ENCODE results near the gene PROM1. TPM values are rescaled to one million over a fixed set of nuclear protein-coding genes. Genes with fewer than 3 reads are reported as not detected.

The PROM1 gene
- total RNA-seq, 1 experiment from 2014 or later: 196 TPM

- CTCF ChIA-PET: interaction anchor here (0.7 to 1.6 kb wide), 3 partner anchors 28 to 100 kb away, joined by 3 to 7 read pairs (median 6); no protein-coding TSS in a partner anchor
- BruUV-seq (replicated peaks): no TSS peak
- Mint-ChIP-seq H3K4me3 (ENCODE audit: unreplicated experiment) (no peak overlapping the region), H3K27me3 (ENCODE audit: insufficient read depth, unreplicated experiment) (no peaks in the 10 kb centered on the region), H3K36me3 (ENCODE audit: insufficient read depth, unreplicated experiment) (peaks cover 2% of the 10 kb centered on the region), H3K9me3 (ENCODE audit: unreplicated experiment) (peaks cover 6% of the 10 kb centered on the region), H3K4me1 (ENCODE audit: low read depth, unreplicated experiment) (peaks cover 38% of the 10 kb centered on the region), H3K27ac (ENCODE audit: unreplicated experiment) (no peak overlapping the region)
- POLR2A ChIA-PET: interaction anchor here (1.2 kb wide), 1 partner anchor 46 kb away, joined by 4 read pairs; the partner anchor contains the start of gene PROM1
- Histone ChIP-seq H3K9me3 (no peaks in the 10 kb centered on the region), H3K27me3 (replicated peaks; ENCODE audit: control insufficient read depth, insufficient read depth, low read length) (no peaks in the 10 kb centered on the region), H3K36me3 (ENCODE audit: control insufficient read depth, insufficient read depth, low read length) (no peaks in the 10 kb centered on the region), H3K4me3 (ENCODE audit: low read depth, low read length) (no peak overlapping the region), H3K4me1 (peaks cover 27% of the 10 kb centered on the region)
- intact Hi-C loops (cut with micrococcal nuclease; ENCODE audit: unreplicated experiment): loop anchor here (1.0 to 5.0 kb wide), 4 partner anchors 19 to 95 kb away; partner anchors contain the start of gene PROM1
- TF ChIP-seq CTCF (IDR thresholded peaks at IDR 0.05; ENCODE audit: insufficient read depth in 1 of 2, low read depth in 1 of 2, low read length in 1 of 2, severe bottlenecking in 1 of 2, unreplicated experiment in 1 of 2): no peak
- DNase-seq: peak; percentile 77 to 80
Observed at GRCh38 chr4:16129336-16129735, 45.5 kb upstream of the PROM1 start.

GRCh38 chr4:16126714-16127113 lies 42.9 kb upstream of the PROM1 start:
- no peak for TF ChIP-seq CTCF (IDR thresholded peaks at IDR 0.05; ENCODE audit: insufficient read depth in 1 of 2, low read depth in 1 of 2, low read length in 1 of 2, severe bottlenecking in 1 of 2, unreplicated experiment in 1 of 2)
- H3K36me3 ChIP-seq (ENCODE audit: control insufficient read depth, insufficient read depth, low read length): no peaks in the 10 kb centered on the region
- intact Hi-C loops (cut with micrococcal nuclease; ENCODE audit: unreplicated experiment): loop anchor here (5.0 kb wide), 2 partner anchors 44 to 71 kb away; partner anchors contain the start of gene PROM1
- Mint-ChIP-seq H3K9me3 (ENCODE audit: unreplicated experiment) (no peaks in the 10 kb centered on the region), H3K36me3 (ENCODE audit: insufficient read depth, unreplicated experiment) (no peaks in the 10 kb centered on the region), H3K27ac (ENCODE audit: unreplicated experiment) (no peak overlapping the region), H3K4me3 (ENCODE audit: unreplicated experiment) (no peak overlapping the region), H3K27me3 (ENCODE audit: insufficient read depth, unreplicated experiment) (no peaks in the 10 kb centered on the region), H3K4me1 (ENCODE audit: low read depth, unreplicated experiment) (peaks cover 38% of the 10 kb centered on the region)
- no peak for DNase-seq
- no peak overlapping the region for H3K4me3 ChIP-seq (ENCODE audit: low read depth, low read length)
- no TSS peak for BruUV-seq (replicated peaks)
- no peaks in the 10 kb centered on the region for H3K9me3 ChIP-seq
- ChIA-PET POLR2A (no interaction called here), CTCF (no interaction called here)
- H3K27me3 ChIP-seq (replicated peaks; ENCODE audit: control insufficient read depth, insufficient read depth, low read length): no peaks in the 10 kb centered on the region
- peaks cover 27% of the 10 kb centered on the region for H3K4me1 ChIP-seq

GRCh38 chr4:16125571-16126445 lies 42.0 kb upstream of the PROM1 start:
- H3K27ac Mint-ChIP-seq (ENCODE audit: unreplicated experiment): no peak overlapping the region
- Histone ChIP-seq H3K9me3 (no peaks in the 10 kb centered on the region), H3K27me3 (replicated peaks; ENCODE audit: control insufficient read depth, insufficient read depth, low read length) (no peaks in the 10 kb centered on the region), H3K4me1 (peaks cover 27% of the 10 kb centered on the region), H3K36me3 (ENCODE audit: control insufficient read depth, insufficient read depth, low read length) (no peaks in the 10 kb centered on the region), H3K4me3 (ENCODE audit: low read depth, low read length) (no peak overlapping the region)
- peaks cover 38% of the 10 kb centered on the region for H3K4me1 Mint-ChIP-seq (ENCODE audit: low read depth, unreplicated experiment)
- no peaks in the 10 kb centered on the region for H3K27me3 Mint-ChIP-seq (ENCODE audit: insufficient read depth, unreplicated experiment)
- no peaks in the 10 kb centered on the region for H3K9me3 Mint-ChIP-seq (ENCODE audit: unreplicated experiment)
- DNase-seq: no peak
- H3K4me3 Mint-ChIP-seq (ENCODE audit: unreplicated experiment): no peak overlapping the region
- CTCF ChIA-PET: no interaction called here
- H3K36me3 Mint-ChIP-seq (ENCODE audit: insufficient read depth, unreplicated experiment): no peaks in the 10 kb centered on the region
- TF ChIP-seq CTCF (IDR thresholded peaks at IDR 0.05; ENCODE audit: insufficient read depth in 1 of 2, low read depth in 1 of 2, low read length in 1 of 2, severe bottlenecking in 1 of 2, unreplicated experiment in 1 of 2): no peak
- POLR2A ChIA-PET: no interaction called here
- intact Hi-C loops (cut with micrococcal nuclease; ENCODE audit: unreplicated experiment): loop anchor here (5.0 kb wide), 2 partner anchors 44 to 71 kb away; partner anchors contain the start of gene PROM1
- BruUV-seq (replicated peaks): no TSS peak
